HG03280 (cell line): ENCODE results near the gene DBNDD2.

Source experiments
- ATAC-seq: cut with Tn5 transposase; IDR thresholded peaks from one replicate; pipeline ENCODE4 v1.9.1; 2021; ENCODE audit warnings: mild to moderate bottlenecking, moderate library complexity; ENCODE audit not compliant: unreplicated experiment

The DBNDD2 gene

GRCh38 chr20:45448270-45448669 is 40.2 kb downstream of the DBNDD2 start:
- no peak for ATAC-seq

GRCh38 chr20:45449528-45449927 is 41.4 kb downstream of the DBNDD2 start:
- ATAC-seq = no peak

- no peak for ATAC-seq
Measured at GRCh38 chr20:45450097-45450818, 42.2 kb downstream of the DBNDD2 start.

- ATAC-seq = no peak
Measured at GRCh38 chr20:45452238-45452637, 44.1 kb downstream of the DBNDD2 start.

GRCh38 chr20:45452772-45453691 is 44.9 kb downstream of the DBNDD2 start:
- no peak for ATAC-seq

- no peak for ATAC-seq
Measured at GRCh38 chr20:45456632-45457031, 48.5 kb downstream of the DBNDD2 start.

GRCh38 chr20:45459606-45460005 is 51.5 kb downstream of the DBNDD2 start:
- no peak for ATAC-seq
